Erythroblast (primary cell): ENCODE results near the gene CDYL2.

ENCODE experiments used
- GATA1 ChIP-seq: IDR thresholded peaks from 2 replicates; pipeline ENCODE4 v1.6.1; 2011; ENCODE audit warnings: low read depth, mild to moderate bottlenecking, control low read depth, low read length, moderate library complexity
- POLR2A ChIP-seq: IDR thresholded peaks from 2 replicates; pipeline ENCODE4 v1.6.1; 2011; ENCODE audit warnings: mild to moderate bottlenecking, low read length

DNA sequence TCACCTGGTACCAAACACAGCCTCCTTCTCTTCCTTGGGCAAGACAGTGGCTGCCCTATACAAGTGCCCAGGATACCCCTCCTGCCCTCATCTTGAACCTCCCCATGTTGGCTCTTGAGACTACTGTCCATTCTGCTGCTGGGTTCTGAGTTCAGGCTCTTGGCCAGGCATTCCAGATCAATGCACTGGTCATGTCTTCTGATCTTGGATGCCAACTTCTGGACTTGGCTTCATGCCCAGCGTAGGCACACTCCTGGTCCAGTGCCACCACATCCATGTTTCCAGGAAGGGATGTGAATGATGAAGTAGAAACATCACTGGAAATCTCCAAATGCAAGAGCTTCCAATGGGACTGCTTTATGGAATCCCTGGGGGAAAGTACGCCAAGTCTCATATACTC lies 212.1 kb downstream of the CDYL2 start:
- no peak for TF ChIP-seq POLR2A
- TF ChIP-seq GATA1 = no peak
